GM18951 (cell line): ENCODE results near the gene SH3RF3.

Experiments used
- POLR2A ChIP-seq: IDR thresholded peaks from 4 replicates; pipeline ENCODE4 v1.6.1; 2011; ENCODE audit warnings: mild to moderate bottlenecking; ENCODE audit not compliant: insufficient read length, insufficient read depth; ENCODE audit errors: extremely low read depth
- in situ Hi-C: fragments of 300-500 bp; cut with MboI; formaldehyde crosslinking; loops from one replicate; pipeline ENCODE4 v1.12.0; 2022; ENCODE audit warnings: low sequenced_read_pairs, mixed read lengths, inconsistent platforms; ENCODE audit not compliant: unreplicated experiment

Gene SH3RF3

DNA sequence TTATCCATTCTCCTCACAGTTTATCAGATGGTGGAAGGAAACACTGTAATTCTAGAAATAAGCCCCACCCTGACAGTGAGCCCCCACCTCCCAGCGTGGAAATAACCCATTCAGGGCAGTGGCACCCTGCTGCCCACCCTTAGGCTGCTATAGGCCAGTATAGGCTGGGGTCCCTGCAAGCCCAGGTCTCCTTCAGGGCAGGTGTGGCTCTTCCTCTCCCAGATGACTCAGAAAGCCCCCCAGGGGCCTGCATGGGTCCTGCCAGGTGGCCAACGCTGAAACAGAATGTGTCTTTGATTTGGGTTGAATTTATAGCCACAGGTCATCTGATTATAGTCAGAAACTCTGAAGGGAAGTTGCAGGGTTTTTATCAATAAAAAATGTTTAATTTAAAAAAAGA is 136.4 kb downstream of the SH3RF3 start:
- no peak for TF ChIP-seq POLR2A
- in situ Hi-C loops, result no loop called here

DNA sequence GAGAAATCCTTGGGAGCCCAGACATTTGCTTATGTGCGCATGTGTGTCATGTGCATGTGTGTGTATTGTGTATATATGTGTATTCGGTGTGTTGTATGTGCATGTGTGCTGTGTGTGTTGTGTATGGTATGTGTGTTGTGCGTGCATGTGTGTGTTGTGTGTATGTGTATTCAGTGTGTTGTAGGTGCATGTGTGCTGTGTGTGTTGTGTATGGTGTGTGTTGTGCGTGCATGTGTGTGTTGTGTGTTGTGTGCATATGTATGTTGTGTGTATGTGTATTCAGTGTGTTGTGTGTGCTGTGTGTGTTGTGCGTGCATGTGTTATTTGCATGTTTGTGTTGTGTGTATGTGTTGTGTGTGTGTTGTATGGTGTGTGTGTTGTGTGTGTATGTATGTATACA is 136.9 kb downstream of the SH3RF3 start:
- in situ Hi-C loops, result no loop called here
- TF ChIP-seq POLR2A, result no peak

DNA sequence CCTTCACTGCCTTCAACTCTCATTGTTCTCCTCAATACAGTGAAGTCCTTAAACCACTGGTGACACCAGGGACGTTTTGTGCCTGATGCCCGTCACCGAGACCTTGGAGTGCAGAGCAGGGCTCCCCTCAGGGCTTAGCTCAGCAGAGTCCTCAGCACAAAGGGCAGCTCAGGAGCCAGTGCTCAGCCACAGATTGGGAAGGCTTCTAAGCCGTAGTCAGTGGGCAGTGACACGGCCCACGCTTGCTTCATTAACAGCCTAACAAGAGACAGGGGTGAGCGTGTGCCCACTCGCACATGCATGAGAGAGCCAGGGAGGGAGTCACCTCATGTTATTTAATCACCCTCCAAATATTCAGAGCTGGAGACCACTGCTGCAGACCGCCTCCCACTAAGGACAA is 137.5 kb downstream of the SH3RF3 start:
- no peak for TF ChIP-seq POLR2A
- in situ Hi-C loops, result no loop called here

DNA sequence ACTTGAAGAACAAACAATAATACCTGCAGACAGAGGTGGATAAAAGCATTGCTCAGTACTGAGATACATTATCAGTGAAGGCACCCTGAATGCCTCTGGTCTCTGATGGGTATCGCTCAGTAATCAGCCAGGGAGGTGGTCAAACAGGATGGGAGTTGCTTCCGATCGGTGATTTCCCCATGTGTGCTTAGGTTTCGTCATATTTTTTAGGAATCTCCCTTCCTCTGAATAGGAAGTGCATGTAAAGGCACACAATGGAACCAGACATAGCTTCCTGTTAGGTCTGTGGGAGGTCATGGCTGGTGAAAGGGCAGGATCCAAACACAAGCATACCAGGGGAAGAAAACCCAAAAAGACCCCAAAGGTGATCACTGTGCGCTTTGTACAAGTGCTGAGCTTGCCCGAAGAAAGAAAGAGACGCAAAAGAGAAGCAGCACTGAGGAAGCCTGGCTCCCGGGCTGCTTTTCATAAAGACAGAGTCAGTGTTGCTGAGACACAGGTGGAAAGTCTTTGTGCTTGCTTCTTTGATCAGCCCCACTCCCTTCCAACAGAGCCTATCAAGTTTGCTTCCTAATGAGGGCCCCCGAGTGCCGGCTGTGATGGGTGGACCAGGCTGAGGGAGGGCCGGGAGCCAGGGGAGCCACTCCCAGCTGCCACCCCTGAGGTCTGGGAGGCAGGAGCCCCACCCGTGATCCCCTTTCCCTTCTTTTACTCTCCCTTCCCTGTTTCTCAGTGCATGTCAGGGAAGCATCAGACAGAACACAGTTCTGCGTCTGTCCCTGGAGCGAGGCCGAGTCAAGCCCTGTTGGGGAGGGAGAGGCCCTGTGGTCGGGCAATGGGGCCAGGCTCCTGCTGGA is 138.2 kb downstream of the SH3RF3 start:
- in situ Hi-C loops, result no loop called here
- TF ChIP-seq POLR2A, result no peak

DNA sequence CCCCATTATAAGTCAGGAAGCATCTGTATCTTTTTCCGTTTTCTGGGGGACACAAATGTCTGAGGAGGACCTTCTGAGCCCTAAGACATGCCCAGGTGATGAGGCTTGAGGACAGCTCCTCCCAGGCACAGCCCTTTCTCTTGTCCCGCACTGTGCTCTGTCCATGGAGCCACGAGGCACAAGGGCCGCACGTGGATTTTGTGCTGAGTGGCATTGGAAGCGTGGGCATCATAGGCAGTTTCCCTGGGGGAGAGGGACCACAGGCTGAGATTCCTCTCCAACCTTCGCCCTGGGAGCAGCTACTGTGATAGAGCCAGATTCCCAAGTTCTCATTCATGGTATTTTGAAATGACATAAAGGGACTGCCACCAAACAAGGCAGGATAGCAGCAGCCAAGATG is 139.9 kb downstream of the SH3RF3 start:
- in situ Hi-C loops, result no loop called here
- TF ChIP-seq POLR2A, result no peak

DNA sequence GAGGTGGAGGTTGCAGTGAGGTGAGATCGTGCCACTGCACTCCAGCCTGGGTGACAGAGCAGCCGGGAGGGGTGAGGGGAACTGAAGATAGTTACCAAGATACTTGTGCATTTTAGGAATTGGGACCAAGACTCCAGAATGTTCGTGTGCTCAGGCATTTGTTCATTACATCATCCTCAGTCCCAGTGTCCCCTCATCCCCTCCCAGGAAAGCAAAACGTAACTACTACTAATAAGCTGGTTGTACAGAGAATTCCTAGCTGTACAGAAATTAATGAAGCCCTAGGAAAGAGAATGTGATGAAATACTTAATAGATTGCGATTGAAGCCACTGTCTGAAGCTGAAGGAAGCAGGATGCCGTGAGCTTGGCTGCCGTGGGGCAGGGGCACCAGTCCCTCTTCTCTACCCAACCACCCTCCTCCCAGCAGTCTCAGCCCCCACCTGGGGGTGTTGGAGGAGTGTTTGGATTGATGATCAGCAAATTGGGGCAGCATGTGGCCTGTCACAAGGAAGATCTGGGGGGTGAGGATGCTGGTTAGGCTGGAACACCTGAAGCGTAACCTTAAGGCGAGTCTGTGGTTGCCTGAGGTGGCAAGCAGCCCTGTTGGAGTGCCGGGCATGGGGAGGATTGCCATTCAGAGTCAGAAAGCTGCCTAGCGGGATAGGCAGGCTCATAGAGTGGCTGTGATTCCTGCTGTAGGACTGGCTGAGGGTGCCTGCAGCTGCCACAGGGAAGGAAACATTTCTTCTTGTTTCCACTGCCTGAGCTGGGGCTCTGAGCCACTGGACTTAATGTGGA is 140.9 kb downstream of the SH3RF3 start:
- in situ Hi-C loops, result no loop called here
- no peak for TF ChIP-seq POLR2A

DNA sequence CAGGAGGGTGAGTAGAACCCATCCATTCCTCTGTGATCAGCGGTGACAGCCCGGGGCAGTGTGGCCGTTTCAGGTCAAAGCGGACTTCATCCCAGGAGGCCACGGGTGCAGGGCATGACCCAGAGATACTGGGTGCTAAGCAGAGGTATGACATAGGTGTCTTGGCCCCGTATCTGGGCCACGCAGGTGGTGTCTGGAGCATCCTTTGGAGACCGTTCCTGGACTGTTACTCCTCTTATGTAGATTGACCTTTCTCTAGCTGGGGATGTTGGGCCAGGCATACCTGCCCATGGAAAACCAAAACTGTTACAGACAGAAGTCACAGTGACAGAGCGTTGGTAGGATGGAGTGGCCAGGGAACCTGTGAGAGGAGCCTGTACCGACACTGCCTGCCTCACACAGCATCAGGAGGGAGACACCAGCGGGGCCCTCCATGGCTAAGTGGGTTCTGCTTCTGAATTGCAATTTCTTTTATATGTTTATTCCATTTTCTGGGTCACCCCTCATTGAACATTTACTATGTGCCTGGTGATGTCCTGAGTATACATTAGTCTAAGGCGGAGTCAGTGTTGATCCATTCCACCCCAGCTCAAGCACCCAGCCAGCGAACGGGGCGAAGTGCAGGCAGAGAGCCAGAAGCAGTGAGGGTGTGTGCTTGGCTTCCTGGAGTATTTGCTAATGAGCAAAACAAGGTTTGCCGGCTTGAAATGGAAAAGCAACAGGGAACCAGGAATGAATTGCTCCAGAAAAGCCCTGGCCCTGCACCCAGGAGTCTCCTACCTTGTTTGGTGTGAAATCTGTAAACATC is 141.7 kb downstream of the SH3RF3 start:
- no peak for TF ChIP-seq POLR2A
- in situ Hi-C loops, result no loop called here

DNA sequence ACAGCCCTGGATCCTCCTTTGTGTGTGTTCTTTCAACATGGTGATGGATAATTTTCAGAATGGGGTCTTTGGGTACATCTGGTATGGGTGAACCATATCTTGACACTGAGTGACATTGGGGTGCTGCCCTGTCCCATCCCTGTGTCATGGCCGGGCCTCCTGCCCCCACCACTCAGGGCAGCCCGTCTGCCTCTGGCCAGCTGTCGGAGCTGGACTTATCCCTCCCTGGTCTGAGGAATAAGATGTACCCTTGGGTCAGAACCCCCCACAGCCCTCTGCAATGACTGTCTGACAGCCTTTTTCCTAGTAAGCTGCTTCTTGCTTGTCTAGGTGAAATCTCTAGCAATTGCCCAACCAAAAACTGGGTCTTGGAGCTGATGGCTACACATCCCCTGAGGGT is 142.9 kb downstream of the SH3RF3 start:
- in situ Hi-C loops, result no loop called here
- TF ChIP-seq POLR2A, result no peak

DNA sequence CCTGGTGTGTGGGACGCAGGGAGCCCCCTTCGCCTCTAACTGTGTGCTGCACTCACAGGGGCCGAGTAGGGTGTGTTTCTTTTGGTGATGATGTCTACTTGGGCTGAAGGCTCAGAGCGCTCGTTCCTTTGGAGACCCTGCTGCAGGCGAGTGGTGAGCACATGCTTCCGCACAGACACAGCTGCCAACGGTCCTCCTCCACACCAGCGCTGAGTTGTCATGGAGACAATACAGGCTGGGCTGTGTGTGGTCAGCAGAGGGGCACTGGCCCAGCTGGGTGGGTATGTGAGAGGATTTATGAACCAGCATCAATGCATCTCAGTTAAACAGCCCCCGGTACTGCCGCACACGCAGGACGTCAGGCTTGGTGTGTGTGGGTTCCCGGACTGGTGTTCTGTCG is 143.5 kb downstream of the SH3RF3 start:
- no peak for TF ChIP-seq POLR2A
- in situ Hi-C loops, result no loop called here

DNA sequence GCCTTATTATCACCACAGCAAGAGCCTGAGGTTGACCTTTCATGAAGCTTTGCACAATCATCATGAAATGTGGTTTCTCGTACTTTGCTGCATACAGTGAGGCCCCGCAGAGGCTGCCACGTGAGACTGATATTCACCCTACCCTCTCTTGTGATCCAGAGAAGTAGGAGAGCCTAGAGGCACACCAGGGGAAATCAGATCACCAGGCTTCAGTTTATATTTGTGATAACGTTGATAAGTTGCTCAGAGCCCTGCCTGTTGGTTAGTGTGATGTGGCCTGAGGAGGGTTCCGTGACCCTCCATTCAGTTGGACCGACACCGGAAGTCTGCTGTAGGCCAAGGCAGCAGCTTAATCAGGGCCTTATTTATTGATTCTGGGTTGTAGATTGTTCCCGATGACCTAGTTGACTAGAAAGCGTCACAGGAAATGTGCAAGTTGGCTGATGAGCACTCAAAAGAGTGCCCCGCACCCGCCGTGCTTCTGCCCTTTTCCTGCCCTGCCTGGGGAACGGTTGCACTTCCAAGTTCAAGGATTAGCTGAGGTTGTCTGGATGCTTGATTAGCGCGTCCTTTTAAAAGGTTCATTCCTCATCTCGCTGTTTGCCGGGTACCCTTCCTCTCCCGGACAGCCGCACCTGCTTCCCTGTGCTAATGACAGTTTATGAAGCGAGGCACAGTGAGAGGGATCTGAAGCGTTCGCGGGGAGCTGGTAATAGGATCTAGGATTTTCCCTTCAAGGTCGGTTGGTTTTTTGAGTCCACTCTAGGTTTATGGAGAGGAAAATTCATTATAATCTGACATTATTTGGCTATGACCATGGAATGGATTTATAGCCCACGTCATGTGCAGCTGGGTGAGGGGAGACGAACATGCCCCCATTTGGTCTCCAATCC is 146.4 kb downstream of the SH3RF3 start:
- no peak for TF ChIP-seq POLR2A
- in situ Hi-C loops, result no loop called here

DNA sequence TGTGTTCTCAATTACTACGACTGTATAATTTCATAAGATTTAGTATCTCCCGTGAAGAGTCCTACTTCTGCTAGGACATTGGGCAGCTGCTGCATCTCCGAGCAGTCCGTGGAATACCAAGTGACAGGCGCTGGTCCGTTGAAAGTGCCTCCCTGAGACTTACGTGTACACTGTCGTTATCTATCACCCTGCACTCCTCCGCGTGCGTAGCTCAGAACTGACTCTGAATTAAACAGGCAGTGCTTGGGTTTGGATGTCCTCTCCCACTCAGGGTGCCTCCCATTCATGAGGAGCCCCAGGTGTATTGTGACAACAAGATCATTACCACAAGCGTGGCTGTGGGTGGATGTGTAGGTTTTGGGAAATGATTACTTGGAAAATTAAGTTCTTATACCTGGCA is 148.4 kb downstream of the SH3RF3 start:
- TF ChIP-seq POLR2A, result no peak
- in situ Hi-C loops, result no loop called here

DNA sequence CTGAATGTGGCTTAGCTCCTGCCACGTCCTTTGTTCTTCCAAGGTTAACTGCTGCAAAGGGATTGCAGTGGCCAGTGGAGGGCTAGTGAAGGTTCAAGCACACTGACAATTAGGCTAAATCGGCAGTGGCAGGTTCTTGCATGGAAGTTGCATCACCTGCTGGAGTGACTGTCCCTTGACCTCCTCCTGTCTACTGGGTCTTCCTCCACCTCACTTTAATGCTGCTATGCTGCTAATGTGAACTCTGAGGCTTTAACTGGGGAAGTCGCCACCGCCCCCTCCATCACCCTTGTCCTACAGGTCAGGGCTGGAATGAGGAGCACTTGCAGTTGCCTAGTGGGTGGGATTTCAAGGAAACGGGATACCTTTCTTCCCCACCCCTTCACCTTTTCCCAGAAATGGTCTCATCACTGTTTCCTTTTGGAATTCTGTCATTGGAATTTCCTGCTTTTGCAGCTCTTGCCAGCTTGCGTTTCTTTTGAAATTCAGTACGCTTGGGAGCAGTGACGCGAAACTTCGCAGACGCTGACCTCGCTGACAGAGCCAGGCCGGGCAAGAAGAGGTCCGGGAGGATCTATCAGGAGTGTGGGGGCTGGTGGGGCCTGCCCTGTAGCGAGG is 150.3 kb downstream of the SH3RF3 start:
- TF ChIP-seq POLR2A, result no peak
- in situ Hi-C loops, result no loop called here

DNA sequence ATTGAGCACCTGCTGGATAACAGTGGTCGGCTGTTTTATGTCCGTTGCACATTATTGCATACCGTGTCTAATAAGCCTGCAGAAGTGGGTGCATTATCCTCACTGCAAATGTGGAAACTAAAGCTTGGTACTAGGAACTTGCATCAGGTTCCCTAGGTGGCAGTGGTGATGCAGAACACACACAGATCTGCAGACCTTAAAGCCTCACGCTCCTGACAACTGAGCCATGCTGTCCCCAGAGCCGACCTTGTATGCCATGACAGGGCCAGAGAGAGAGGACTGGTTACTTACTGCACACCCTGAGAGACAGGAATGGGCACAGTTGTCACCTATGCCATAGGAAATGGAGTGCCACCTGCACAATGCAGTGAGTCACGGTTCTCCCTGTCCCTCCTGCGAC is 151.8 kb downstream of the SH3RF3 start:
- in situ Hi-C loops, result no loop called here
- no peak for TF ChIP-seq POLR2A
